ENCODE results near the gene LRBA. TPM values are rescaled to one million over a fixed set of nuclear protein-coding genes. Genes with fewer than 3 reads are reported as not detected.

Gene LRBA
- polyA plus RNA-seq, 1 of the 3 experiments (the other 2 are of a cell fraction): 11.4 TPM

GRCh38 chr4:150934022-150934421 lies 81.1 kb downstream of the LRBA start (continued):
- TF ChIP-seq CTCF (IDR thresholded peaks at IDR 0.05): no peak
- no peak for TF ChIP-seq USF2 (IDR thresholded peaks at IDR 0.05; ENCODE audit: borderline replicate concordance, low read depth, low read length)
- TF ChIP-seq MAX (IDR thresholded peaks at IDR 0.05; ENCODE audit: low read depth): no peak
- TF ChIP-seq RAD21 (IDR thresholded peaks at IDR 0.05; ENCODE audit: low read length): no peak
- no peak for TF ChIP-seq EP300 (IDR thresholded peaks at IDR 0.05; ENCODE audit: borderline replicate concordance in 1 of 2, low read depth in 1 of 2, low read length in 1 of 2)
- TF ChIP-seq GATA2 (CRISPR knock-in tag; IDR thresholded peaks at IDR 0.05): no peak

GRCh38 chr4:150931796-150932195 lies 83.3 kb downstream of the LRBA start:
- no peak for DNase-seq
- no peak overlapping the region for H3K27ac ChIP-seq (ENCODE audit: low read depth in 2 of 2, low read length in 1 of 2)
- H3K4me2 ChIP-seq: no peak overlapping the region
- H3K9ac ChIP-seq: no peak overlapping the region
- H3K9me3 ChIP-seq: no peaks in the 10 kb centered on the region
- no peaks in the 10 kb centered on the region; a peak in 1 of 4 replicates for H3K4me1 ChIP-seq (ENCODE audit: control insufficient read depth in 1 of 2, insufficient read depth in 2 of 2, low read depth in 1 of 2, low read length in 1 of 2)
- no peaks in the 10 kb centered on the region; the same call in 1 of the 2 replicates for H3K79me2 ChIP-seq (ENCODE audit: insufficient read depth)
- ChIA-PET POLR2A (no interaction called here), CTCF (interaction anchor here (0.6 to 0.8 kb wide), 2 partner anchors 26 to 29 kb away, joined by 3 read pairs; no protein-coding TSS in a partner anchor)
- WGBS (ENCODE audit: low lambda C conversion rate): 98% methylated on average over 2 of the region's 2 CpGs
- H3K9me2 ChIP-seq: no peaks in the 10 kb centered on the region
- H3K27me3 ChIP-seq (ENCODE audit: insufficient read depth): no peaks in the 10 kb centered on the region
- TF ChIP-seq IRF3 (IDR thresholded peaks at IDR 0.05; ENCODE audit: low read depth, low read length) (no peak), ZBTB33 (IDR thresholded peaks at IDR 0.05; ENCODE audit: borderline replicate concordance, low read depth) (no peak), EZH2phosphoT487 (IDR thresholded peaks at IDR 0.05; ENCODE audit: borderline replicate concordance, low read depth) (no peak), FOXJ3 (CRISPR knock-in tag; IDR thresholded peaks at IDR 0.05) (no peak)
- H3K36me3 ChIP-seq (replicated peaks in 1 of 2; ENCODE audit: control insufficient read depth in 1 of 2, insufficient read depth in 2 of 2, low read length in 1 of 2): no peaks in the 10 kb centered on the region
- no peaks in the 10 kb centered on the region for H3F3A ChIP-seq (replicated peaks; ENCODE audit: insufficient read depth)
- H3K4me3 ChIP-seq (ENCODE audit: low read depth in 2 of 2, low read length in 1 of 2): no peak overlapping the region
- H2AFZ ChIP-seq (ENCODE audit: low read depth): no peak overlapping the region
- no peaks in the 10 kb centered on the region for H4K20me1 ChIP-seq (ENCODE audit: insufficient read depth)

Measured in SK-N-SH (cell line).